GM12873 (cell line): Measurements from ENCODE around the gene KRT15.

Source experiments
- TF ChIP-seq, protein P1 (sequence below): IDR thresholded peaks from 2 replicates; pipeline ENCODE4 v1.5.1; 2012; ENCODE audit warnings: low read depth, mild to moderate bottlenecking, moderate library complexity, low read length, control low read depth; ENCODE audit not compliant: insufficient read depth; ENCODE audit errors: missing control alignments

KRT15 gene

GRCh38 chr17:41516147-41516829 is 2.4 kb downstream of the KRT15 start:
- TF ChIP-seq, protein P1, sequence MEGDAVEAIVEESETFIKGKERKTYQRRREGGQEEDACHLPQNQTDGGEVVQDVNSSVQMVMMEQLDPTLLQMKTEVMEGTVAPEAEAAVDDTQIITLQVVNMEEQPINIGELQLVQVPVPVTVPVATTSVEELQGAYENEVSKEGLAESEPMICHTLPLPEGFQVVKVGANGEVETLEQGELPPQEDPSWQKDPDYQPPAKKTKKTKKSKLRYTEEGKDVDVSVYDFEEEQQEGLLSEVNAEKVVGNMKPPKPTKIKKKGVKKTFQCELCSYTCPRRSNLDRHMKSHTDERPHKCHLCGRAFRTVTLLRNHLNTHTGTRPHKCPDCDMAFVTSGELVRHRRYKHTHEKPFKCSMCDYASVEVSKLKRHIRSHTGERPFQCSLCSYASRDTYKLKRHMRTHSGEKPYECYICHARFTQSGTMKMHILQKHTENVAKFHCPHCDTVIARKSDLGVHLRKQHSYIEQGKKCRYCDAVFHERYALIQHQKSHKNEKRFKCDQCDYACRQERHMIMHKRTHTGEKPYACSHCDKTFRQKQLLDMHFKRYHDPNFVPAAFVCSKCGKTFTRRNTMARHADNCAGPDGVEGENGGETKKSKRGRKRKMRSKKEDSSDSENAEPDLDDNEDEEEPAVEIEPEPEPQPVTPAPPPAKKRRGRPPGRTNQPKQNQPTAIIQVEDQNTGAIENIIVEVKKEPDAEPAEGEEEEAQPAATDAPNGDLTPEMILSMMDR, result no peak

- TF ChIP-seq, protein P1, result no peak
Observed at GRCh38 chr17:41513168-41513547, 5.5 kb downstream of the KRT15 start.

DNA sequence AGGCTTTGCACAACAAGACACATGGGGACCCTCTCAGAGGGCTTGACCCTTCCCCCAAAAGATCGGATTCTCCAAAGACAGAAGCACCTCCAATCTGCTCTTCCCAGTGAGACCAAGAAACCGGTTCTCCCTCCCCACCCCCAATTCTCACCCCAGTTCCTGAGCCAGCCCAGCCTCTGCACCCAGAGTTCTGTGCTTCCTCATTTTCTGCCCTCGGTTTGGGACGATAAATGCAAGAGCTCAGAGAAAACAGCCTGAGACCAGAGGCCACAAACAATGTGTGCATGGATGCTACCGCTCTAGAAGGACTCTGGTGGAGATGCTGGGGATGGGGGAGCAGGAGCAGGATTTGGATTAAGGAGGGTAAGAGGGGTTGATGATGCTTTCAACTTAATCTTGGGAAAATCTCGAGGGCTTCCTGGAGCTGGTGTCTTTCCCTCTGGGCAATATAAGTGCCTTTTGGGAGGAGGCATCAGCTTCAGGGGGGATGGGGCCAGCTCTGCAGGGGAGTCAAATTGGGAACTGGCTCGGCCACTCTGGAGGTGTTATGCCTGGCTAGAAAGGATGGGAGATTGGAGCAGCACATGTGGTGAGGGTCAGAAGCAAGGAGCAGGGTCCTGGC is 6.0 kb downstream of the KRT15 start:
- TF ChIP-seq, protein P1, result no peak

DNA sequence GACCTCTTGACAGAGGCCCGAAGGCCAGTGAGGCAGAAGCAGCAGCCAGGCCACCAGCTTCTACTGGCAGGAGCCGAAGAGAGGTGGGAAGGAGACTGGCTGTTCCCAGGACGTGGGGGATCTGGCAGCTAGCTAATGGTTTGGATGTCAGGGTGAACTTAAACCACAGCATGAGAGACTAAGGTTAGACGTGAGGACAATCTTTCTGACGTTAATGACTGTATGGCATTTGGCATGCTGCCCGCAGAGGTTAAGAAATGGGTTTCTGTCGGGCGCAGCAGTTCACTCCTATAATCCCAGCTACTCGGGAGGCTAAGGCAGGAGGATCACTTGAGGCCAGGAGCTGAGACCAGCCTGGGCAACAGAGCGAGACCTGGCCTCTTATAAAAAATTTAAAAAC is 7.0 kb downstream of the KRT15 start:
- TF ChIP-seq, protein P1, result no peak

GRCh38 chr17:41511116-41511515 is 7.6 kb downstream of the KRT15 start:
- TF ChIP-seq, protein P1, result no peak

- TF ChIP-seq, protein P1, result no peak
Observed at GRCh38 chr17:41510251-41511065, 8.2 kb downstream of the KRT15 start.

- TF ChIP-seq, protein P1, result no peak
Observed at GRCh38 chr17:41507315-41507880, 11.3 kb downstream of the KRT15 start.
